ENCODE measurements around the gene GRID1. TPM values are rescaled to one million over a fixed set of nuclear protein-coding genes. Genes with fewer than 3 reads are reported as not detected.

The GRID1 gene
- total RNA-seq, 1 donor from 2014 or later, result 0.75 TPM

DNA sequence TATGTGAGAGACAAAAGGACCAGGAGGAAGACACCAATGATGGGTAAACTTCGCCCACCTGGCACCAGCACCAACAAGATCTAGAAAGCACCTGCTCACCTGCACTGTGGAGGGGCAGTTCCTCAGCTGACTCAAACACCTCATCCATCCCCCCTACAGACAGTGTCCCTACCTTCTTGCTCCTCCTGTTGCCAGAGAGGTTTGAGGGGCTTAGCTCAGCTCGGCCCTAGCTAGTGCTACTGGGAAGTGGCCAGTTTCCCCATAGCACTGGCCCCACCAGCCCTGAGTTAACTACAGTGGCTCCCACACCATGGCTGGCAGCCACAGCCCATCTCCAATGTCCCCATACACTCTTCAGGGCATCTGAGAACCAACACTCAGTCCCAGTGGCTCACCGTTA, 70.8 kb downstream of the GRID1 start:
- peaks cover 3% of the 10 kb centered on the region for H3K9me3 Mint-ChIP-seq (ENCODE audit: unreplicated experiment)
- Histone ChIP-seq H3K9me3 (ENCODE audit: insufficient read depth, low read depth, low read length) (no peaks in the 10 kb centered on the region), H3K27ac (ENCODE audit: low read depth, low read length) (no peak overlapping the region), H3K9ac (ENCODE audit: low read length) (no peak overlapping the region), H2AFZ (ENCODE audit: low read depth, low read length) (no peak overlapping the region), H3K4me2 (ENCODE audit: low read length) (no peak overlapping the region), H3K4me1 (ENCODE audit: insufficient read depth, low read length) (no peaks in the 10 kb centered on the region), H3K36me3 (ENCODE audit: insufficient read depth, low read length) (no peaks in the 10 kb centered on the region), H4K20me1 (ENCODE audit: insufficient read depth, low read length) (no peaks in the 10 kb centered on the region), H3K27me3 (ENCODE audit: insufficient read depth, low read length) (no peaks in the 10 kb centered on the region), H3K79me2 (ENCODE audit: insufficient read depth, low read length) (no peaks in the 10 kb centered on the region), H3K4me3 (ENCODE audit: insufficient read depth, low read depth, low read length) (no peak overlapping the region)
- H3K4me3 Mint-ChIP-seq (ENCODE audit: unreplicated experiment), result no peak overlapping the region
- H3K27ac Mint-ChIP-seq (ENCODE audit: unreplicated experiment), result no peak overlapping the region
- H3K27me3 Mint-ChIP-seq (ENCODE audit: low read depth, unreplicated experiment), result peaks cover 22% of the 10 kb centered on the region
- no peaks in the 10 kb centered on the region for H3K36me3 Mint-ChIP-seq (ENCODE audit: low read depth, unreplicated experiment)
- FAIRE-seq (no peak), DNase-seq (ENCODE audit: low read depth) (no peak)
- TF ChIP-seq EZH2 (IDR thresholded peaks at IDR 0.05; ENCODE audit: insufficient read depth, low read length), result no peak
- TF ChIP-seq CTCF (IDR thresholded peaks at IDR 0.05; ENCODE audit: insufficient read depth, low read depth, low read length), result no peak
- H3K4me1 Mint-ChIP-seq (ENCODE audit: low read depth, unreplicated experiment), result no peaks in the 10 kb centered on the region

- Histone ChIP-seq H3K9ac (ENCODE audit: low read length) (no peak overlapping the region), H3K36me3 (ENCODE audit: insufficient read depth, low read length) (no peaks in the 10 kb centered on the region), H3K79me2 (ENCODE audit: insufficient read depth, low read length) (no peaks in the 10 kb centered on the region), H3K4me3 (ENCODE audit: insufficient read depth, low read depth, low read length) (no peak overlapping the region), H3K27me3 (ENCODE audit: insufficient read depth, low read length) (no peaks in the 10 kb centered on the region), H3K4me1 (ENCODE audit: insufficient read depth, low read length) (no peaks in the 10 kb centered on the region), H4K20me1 (ENCODE audit: insufficient read depth, low read length) (no peaks in the 10 kb centered on the region), H3K27ac (ENCODE audit: low read depth, low read length) (no peak overlapping the region), H2AFZ (ENCODE audit: low read depth, low read length) (no peak overlapping the region), H3K4me2 (ENCODE audit: low read length) (no peak overlapping the region), H3K9me3 (ENCODE audit: insufficient read depth, low read depth, low read length) (no peaks in the 10 kb centered on the region)
- no peaks in the 10 kb centered on the region for H3K36me3 Mint-ChIP-seq (ENCODE audit: low read depth, unreplicated experiment)
- TF ChIP-seq EZH2 (IDR thresholded peaks at IDR 0.05; ENCODE audit: insufficient read depth, low read length) (no peak), CTCF (IDR thresholded peaks at IDR 0.05; ENCODE audit: insufficient read depth, low read depth, low read length) (no peak)
- no peak overlapping the region for H3K27ac Mint-ChIP-seq (ENCODE audit: unreplicated experiment)
- DNase-seq (ENCODE audit: low read depth) (no peak), FAIRE-seq (no peak)
- H3K4me3 Mint-ChIP-seq (ENCODE audit: unreplicated experiment), result no peak overlapping the region
- no peaks in the 10 kb centered on the region for H3K4me1 Mint-ChIP-seq (ENCODE audit: low read depth, unreplicated experiment)
- H3K9me3 Mint-ChIP-seq (ENCODE audit: unreplicated experiment), result peaks cover 3% of the 10 kb centered on the region
- H3K27me3 Mint-ChIP-seq (ENCODE audit: low read depth, unreplicated experiment), result peaks cover 22% of the 10 kb centered on the region
Observed at GRCh38 chr10:86295351-86295750, 71.2 kb downstream of the GRID1 start.

GRCh38 chr10:86294346-86295265, 72.0 kb downstream of the GRID1 start:
- DNase-seq (ENCODE audit: low read depth), result no peak
- Histone ChIP-seq H3K36me3 (ENCODE audit: insufficient read depth, low read length) (no peaks in the 10 kb centered on the region), H3K4me2 (ENCODE audit: low read length) (no peak overlapping the region), H3K27me3 (ENCODE audit: insufficient read depth, low read length) (no peaks in the 10 kb centered on the region), H3K4me1 (ENCODE audit: insufficient read depth, low read length) (no peaks in the 10 kb centered on the region), H3K79me2 (ENCODE audit: insufficient read depth, low read length) (no peaks in the 10 kb centered on the region), H3K4me3 (ENCODE audit: insufficient read depth, low read depth, low read length) (no peak overlapping the region), H4K20me1 (ENCODE audit: insufficient read depth, low read length) (no peaks in the 10 kb centered on the region), H3K27ac (ENCODE audit: low read depth, low read length) (no peak overlapping the region), H2AFZ (ENCODE audit: low read depth, low read length) (no peak overlapping the region), H3K9ac (ENCODE audit: low read length) (no peak overlapping the region), H3K9me3 (ENCODE audit: insufficient read depth, low read depth, low read length) (no peaks in the 10 kb centered on the region)
- Mint-ChIP-seq H3K9me3 (ENCODE audit: unreplicated experiment) (peaks cover 3% of the 10 kb centered on the region), H3K27me3 (ENCODE audit: low read depth, unreplicated experiment) (peaks cover 18% of the 10 kb centered on the region), H3K4me1 (ENCODE audit: low read depth, unreplicated experiment) (no peaks in the 10 kb centered on the region), H3K36me3 (ENCODE audit: low read depth, unreplicated experiment) (no peaks in the 10 kb centered on the region), H3K27ac (ENCODE audit: unreplicated experiment) (no peak overlapping the region), H3K4me3 (ENCODE audit: unreplicated experiment) (no peak overlapping the region)
- TF ChIP-seq EZH2 (IDR thresholded peaks at IDR 0.05; ENCODE audit: insufficient read depth, low read length) (no peak), CTCF (IDR thresholded peaks at IDR 0.05; ENCODE audit: insufficient read depth, low read depth, low read length) (no peak)
- no peak for FAIRE-seq
